ENCODE results near the gene CHIC1.
"Not testable (repeated sequence)": the region's sequence is repeated elsewhere in the genome, so short reads cannot be mapped to it uniquely, and the experiment has no call there.

Gene CHIC1

GRCh38 chrX:73562984-73563737 lies at the start of gene CHIC1:
Gene CHIC1, plus strand, starts transcription at chrX:73563197. Its CDS starts 88 bp downstream, at chrX:73563285.
- Mint-ChIP-seq H3K4me1 (ENCODE audit: low read depth) (peaks cover 5% of the 10 kb centered on the region), H3K27ac (peak within 1 kb of the TSS; percentile 99), H3K9me3 (no peaks in the 10 kb centered on the region), H3K36me3 (ENCODE audit: low read depth) (no peaks in the 10 kb centered on the region), H3K4me3 (peak within 1 kb of the TSS; percentile 97), H3K27me3 (ENCODE audit: low read depth) (no peaks in the 10 kb centered on the region)
- peak; percentile 53 for DNase-seq (ENCODE audit: low spot score)

GRCh38 chrX:73522823-73523222 lies 40.2 kb upstream of the CHIC1 start:
- not testable (repeated sequence) for H3K4me3 Mint-ChIP-seq; H3K27ac Mint-ChIP-seq; H3K36me3 Mint-ChIP-seq (ENCODE audit: low read depth); H3K9me3 Mint-ChIP-seq; H3K27me3 Mint-ChIP-seq (ENCODE audit: low read depth); H3K4me1 Mint-ChIP-seq (ENCODE audit: low read depth); DNase-seq (ENCODE audit: low spot score)

GRCh38 chrX:73524906-73525305 lies 38.1 kb upstream of the CHIC1 start:
- no peaks in the 10 kb centered on the region for H3K27me3 Mint-ChIP-seq (ENCODE audit: low read depth)
- DNase-seq (ENCODE audit: low spot score) = no peak
- no peak overlapping the region for H3K27ac Mint-ChIP-seq
- H3K4me3 Mint-ChIP-seq = no peak overlapping the region
- no peaks in the 10 kb centered on the region for H3K36me3 Mint-ChIP-seq (ENCODE audit: low read depth)
- H3K4me1 Mint-ChIP-seq (ENCODE audit: low read depth) = no peaks in the 10 kb centered on the region
- peaks cover 9% of the 10 kb centered on the region for H3K9me3 Mint-ChIP-seq

GRCh38 chrX:73525928-73526690 lies 36.9 kb upstream of the CHIC1 start:
- Mint-ChIP-seq H3K4me1 (ENCODE audit: low read depth) (no peaks in the 10 kb centered on the region), H3K27ac (no peak overlapping the region), H3K27me3 (ENCODE audit: low read depth) (no peaks in the 10 kb centered on the region), H3K36me3 (ENCODE audit: low read depth) (no peaks in the 10 kb centered on the region), H3K9me3 (peaks cover 17% of the 10 kb centered on the region), H3K4me3 (no peak overlapping the region)
- DNase-seq (ENCODE audit: low spot score) = no peak

GRCh38 chrX:73531655-73532054 lies 31.3 kb upstream of the CHIC1 start:
- H3K27ac Mint-ChIP-seq; DNase-seq (ENCODE audit: low spot score); H3K27me3 Mint-ChIP-seq (ENCODE audit: low read depth); H3K36me3 Mint-ChIP-seq (ENCODE audit: low read depth); H3K4me1 Mint-ChIP-seq (ENCODE audit: low read depth); H3K4me3 Mint-ChIP-seq: not testable (repeated sequence)
- H3K9me3 Mint-ChIP-seq = peaks cover 39% of the 10 kb centered on the region

GRCh38 chrX:73556159-73556558 lies 6.8 kb upstream of the CHIC1 start:
- no peaks in the 10 kb centered on the region for H3K9me3 Mint-ChIP-seq
- no peaks in the 10 kb centered on the region for H3K27me3 Mint-ChIP-seq (ENCODE audit: low read depth)
- no peaks in the 10 kb centered on the region for H3K4me1 Mint-ChIP-seq (ENCODE audit: low read depth)
- no peak overlapping the region for H3K27ac Mint-ChIP-seq
- no peaks in the 10 kb centered on the region for H3K36me3 Mint-ChIP-seq (ENCODE audit: low read depth)
- DNase-seq (ENCODE audit: low spot score) = no peak
- H3K4me3 Mint-ChIP-seq = no peak overlapping the region

GRCh38 chrX:73561801-73562200 lies 1.2 kb upstream of the CHIC1 start:
- H3K4me3 Mint-ChIP-seq = peak overlapping the region; percentile 97
- no peaks in the 10 kb centered on the region for H3K36me3 Mint-ChIP-seq (ENCODE audit: low read depth)
- no peak for DNase-seq (ENCODE audit: low spot score)
- H3K27me3 Mint-ChIP-seq (ENCODE audit: low read depth) = no peaks in the 10 kb centered on the region
- H3K9me3 Mint-ChIP-seq = no peaks in the 10 kb centered on the region
- H3K4me1 Mint-ChIP-seq (ENCODE audit: low read depth) = peaks cover 5% of the 10 kb centered on the region
- no peak overlapping the region for H3K27ac Mint-ChIP-seq

- no peak for DNase-seq (ENCODE audit: low spot score)
- H3K9me3 Mint-ChIP-seq = no peaks in the 10 kb centered on the region
- H3K4me1 Mint-ChIP-seq (ENCODE audit: low read depth) = peaks cover 5% of the 10 kb centered on the region
- H3K4me3 Mint-ChIP-seq = peak overlapping the region; percentile 97
- no peaks in the 10 kb centered on the region for H3K27me3 Mint-ChIP-seq (ENCODE audit: low read depth)
- H3K36me3 Mint-ChIP-seq (ENCODE audit: low read depth) = no peaks in the 10 kb centered on the region
- H3K27ac Mint-ChIP-seq = peak overlapping the region; percentile 99
Measured at GRCh38 chrX:73562458-73562857, 539 bp upstream of the CHIC1 start.

- peak overlapping the region; percentile 97 for H3K4me3 Mint-ChIP-seq
- no peaks in the 10 kb centered on the region for H3K36me3 Mint-ChIP-seq (ENCODE audit: low read depth)
- no peak for DNase-seq (ENCODE audit: low spot score)
- peaks cover 5% of the 10 kb centered on the region for H3K4me1 Mint-ChIP-seq (ENCODE audit: low read depth)
- H3K27me3 Mint-ChIP-seq (ENCODE audit: low read depth) = no peaks in the 10 kb centered on the region
- peak overlapping the region; percentile 99 for H3K27ac Mint-ChIP-seq
- H3K9me3 Mint-ChIP-seq = no peaks in the 10 kb centered on the region
Measured at GRCh38 chrX:73563738-73564068, 706 bp downstream of the CHIC1 start.

GRCh38 chrX:73577361-73577760 lies 14.4 kb downstream of the CHIC1 start:
- Mint-ChIP-seq H3K4me1 (ENCODE audit: low read depth) (peaks cover 4% of the 10 kb centered on the region), H3K27ac (no peak overlapping the region), H3K36me3 (ENCODE audit: low read depth) (peaks cover 8% of the 10 kb centered on the region), H3K4me3 (no peak overlapping the region), H3K27me3 (ENCODE audit: low read depth) (no peaks in the 10 kb centered on the region), H3K9me3 (no peaks in the 10 kb centered on the region)
- DNase-seq (ENCODE audit: low spot score) = no peak

- H3K4me1 Mint-ChIP-seq (ENCODE audit: low read depth) = peaks cover 4% of the 10 kb centered on the region
- DNase-seq (ENCODE audit: low spot score) = no peak
- no peaks in the 10 kb centered on the region for H3K27me3 Mint-ChIP-seq (ENCODE audit: low read depth)
- H3K27ac Mint-ChIP-seq = no peak overlapping the region
- no peak overlapping the region for H3K4me3 Mint-ChIP-seq
- H3K36me3 Mint-ChIP-seq (ENCODE audit: low read depth) = no peaks in the 10 kb centered on the region
- H3K9me3 Mint-ChIP-seq = no peaks in the 10 kb centered on the region
Measured at GRCh38 chrX:73581002-73581628, 18.1 kb downstream of the CHIC1 start.

GRCh38 chrX:73597758-73598157 lies 34.8 kb downstream of the CHIC1 start:
- H3K27me3 Mint-ChIP-seq (ENCODE audit: low read depth); H3K4me1 Mint-ChIP-seq (ENCODE audit: low read depth); DNase-seq (ENCODE audit: low spot score); H3K4me3 Mint-ChIP-seq; H3K9me3 Mint-ChIP-seq; H3K27ac Mint-ChIP-seq: not testable (repeated sequence)
- H3K36me3 Mint-ChIP-seq (ENCODE audit: low read depth) = peaks cover 18% of the 10 kb centered on the region

- Mint-ChIP-seq H3K36me3 (ENCODE audit: low read depth) (peaks cover 12% of the 10 kb centered on the region), H3K27ac (peak overlapping the region; percentile 55), H3K4me3 (no peak overlapping the region), H3K9me3 (peaks cover 34% of the 10 kb centered on the region), H3K27me3 (ENCODE audit: low read depth) (no peaks in the 10 kb centered on the region), H3K4me1 (ENCODE audit: low read depth) (peaks cover 14% of the 10 kb centered on the region)
- no peak for DNase-seq (ENCODE audit: low spot score)
Measured at GRCh38 chrX:73615022-73615421, 52.0 kb downstream of the CHIC1 start.

- DNase-seq (ENCODE audit: low spot score); H3K27ac Mint-ChIP-seq; H3K4me1 Mint-ChIP-seq (ENCODE audit: low read depth); H3K27me3 Mint-ChIP-seq (ENCODE audit: low read depth); H3K4me3 Mint-ChIP-seq: not testable (repeated sequence)
- H3K9me3 Mint-ChIP-seq = peaks cover 43% of the 10 kb centered on the region
- peaks cover 16% of the 10 kb centered on the region for H3K36me3 Mint-ChIP-seq (ENCODE audit: low read depth)
Measured at GRCh38 chrX:73641669-73642068, 78.7 kb downstream of the CHIC1 start.

All from T-helper 2 cell treated with Interferon-gamma antibody and Interleukin-4, amounts not matched to agents 5 μg/mL and 100 μg/mL, for 36 hours (primary cell).